ENCODE data around the gene CCNI2. TPM values are rescaled to one million over a fixed set of nuclear protein-coding genes. Genes with fewer than 3 reads are reported as not detected.

Gene CCNI2
- total RNA-seq, 4 donors from 2014 or later: not detected

- Histone ChIP-seq H3K36me3 (no peaks in the 10 kb centered on the region), H3K9me3 (no peaks in the 10 kb centered on the region), H3K27ac (no peak overlapping the region), H3K4me1 (no peaks in the 10 kb centered on the region), H3K27me3 (no peaks in the 10 kb centered on the region), H3K4me3 (no peak overlapping the region)
- intact Hi-C loops (cut with DNase I; ENCODE audit: low total_unique reads): no loop called here
- TF ChIP-seq CTCF (IDR thresholded peaks at IDR 0.05) (no peak), POLR2A (IDR thresholded peaks at IDR 0.05) (no peak)
- no peak for DNase-seq
These were observed 12.2 kb downstream of the CCNI2 start for GRCh38 chr5:132759114-132760048.

GRCh38 chr5:132760049-132760420, 12.8 kb downstream of the CCNI2 start:
- no peak for DNase-seq
- no peaks in the 10 kb centered on the region for H3K36me3 ChIP-seq

GRCh38 chr5:132760601-132761317, 13.5 kb downstream of the CCNI2 start:
- TF ChIP-seq POLR2A (IDR thresholded peaks at IDR 0.05): no peak
- TF ChIP-seq CTCF (IDR thresholded peaks at IDR 0.05): no peak
- H3K36me3 ChIP-seq: no peaks in the 10 kb centered on the region
- no peak overlapping the region for H3K27ac ChIP-seq
- H3K27me3 ChIP-seq: no peaks in the 10 kb centered on the region
- no peak overlapping the region for H3K4me3 ChIP-seq
- H3K4me1 ChIP-seq: no peaks in the 10 kb centered on the region
- intact Hi-C loops (cut with DNase I; ENCODE audit: low total_unique reads): no loop called here
- H3K9me3 ChIP-seq: no peaks in the 10 kb centered on the region
- DNase-seq: no peak

More at GRCh38 chr5:132760049-132760420, 12.8 kb downstream of the CCNI2 start:
- intact Hi-C loops (cut with DNase I; ENCODE audit: low total_unique reads): no loop called here
- Histone ChIP-seq H3K27ac (no peak overlapping the region), H3K4me1 (no peaks in the 10 kb centered on the region), H3K4me3 (no peak overlapping the region), H3K27me3 (no peaks in the 10 kb centered on the region), H3K9me3 (no peaks in the 10 kb centered on the region)
- TF ChIP-seq CTCF (IDR thresholded peaks at IDR 0.05) (no peak), POLR2A (IDR thresholded peaks at IDR 0.05) (no peak)

GRCh38 chr5:132761321-132762240, 14.4 kb downstream of the CCNI2 start:
- no peak overlapping the region for H3K4me3 ChIP-seq
- H3K4me1 ChIP-seq: no peaks in the 10 kb centered on the region
- no peaks in the 10 kb centered on the region for H3K36me3 ChIP-seq
- TF ChIP-seq POLR2A (IDR thresholded peaks at IDR 0.05): no peak
- TF ChIP-seq CTCF (IDR thresholded peaks at IDR 0.05): no peak
- DNase-seq: no peak
- H3K9me3 ChIP-seq: no peaks in the 10 kb centered on the region
- H3K27ac ChIP-seq: no peak overlapping the region
- intact Hi-C loops (cut with DNase I; ENCODE audit: low total_unique reads): no loop called here
- H3K27me3 ChIP-seq: no peaks in the 10 kb centered on the region

Measured in uterus (tissue), 4 donors.